ENCODE results near the gene MTG2.

Gene MTG2

GRCh38 chr20:62206388-62206775 is 23.6 kb downstream of the MTG2 start:
- DNase-seq (ENCODE audit: low read depth): no peak

GRCh38 chr20:62208061-62208794 is 25.4 kb downstream of the MTG2 start:
- DNase-seq (ENCODE audit: low read depth): no peak

- DNase-seq (ENCODE audit: low read depth): no peak
These were observed 26.2 kb downstream of the MTG2 start for GRCh38 chr20:62208795-62209755.

- DNase-seq (ENCODE audit: low read depth): no peak
These were observed 27.1 kb downstream of the MTG2 start for GRCh38 chr20:62209850-62210495.

GRCh38 chr20:62210496-62210855 is 27.6 kb downstream of the MTG2 start:
- DNase-seq (ENCODE audit: low read depth): no peak

- no peak for DNase-seq (ENCODE audit: low read depth)
These were observed 28.4 kb downstream of the MTG2 start for GRCh38 chr20:62211216-62211615.

GRCh38 chr20:62211769-62212288 is 29.0 kb downstream of the MTG2 start:
- no peak for DNase-seq (ENCODE audit: low read depth)

GRCh38 chr20:62212299-62212698 is 29.5 kb downstream of the MTG2 start:
- DNase-seq (ENCODE audit: low read depth): no peak

GRCh38 chr20:62214067-62214466 is 31.2 kb downstream of the MTG2 start:
- DNase-seq (ENCODE audit: low read depth): no peak

- DNase-seq (ENCODE audit: low read depth): no peak
These were observed 32.5 kb downstream of the MTG2 start for GRCh38 chr20:62215020-62215990.

- no peak for DNase-seq (ENCODE audit: low read depth)
These were observed 33.3 kb downstream of the MTG2 start for GRCh38 chr20:62215991-62216635.

GRCh38 chr20:62216636-62217566 is 34.1 kb downstream of the MTG2 start:
- DNase-seq (ENCODE audit: low read depth): no peak

GRCh38 chr20:62217913-62218773 is 35.3 kb downstream of the MTG2 start:
- DNase-seq (ENCODE audit: low read depth): no peak

GRCh38 chr20:62219101-62219991 is 36.5 kb downstream of the MTG2 start:
- no peak for DNase-seq (ENCODE audit: low read depth)

- DNase-seq (ENCODE audit: low read depth): no peak
These were observed 37.3 kb downstream of the MTG2 start, which contains the start of gene HRH3 for GRCh38 chr20:62219992-62220665. TSS of gene HRH3 (minus strand) at chr20:62220278. CDS start at chr20:62219970, 308 bp downstream.

- DNase-seq (ENCODE audit: low read depth): no peak
These were observed 38.1 kb downstream of the MTG2 start for GRCh38 chr20:62220666-62221568.
